NCI-H128 (cell line): ENCODE results near the gene ID4.

Experiments
- DNase-seq: peaks from one replicate; lab custom pipeline; 2025; ENCODE audit not compliant: unreplicated experiment; lab: John Stamatoyannopoulos, UW

Gene ID4, protein sequence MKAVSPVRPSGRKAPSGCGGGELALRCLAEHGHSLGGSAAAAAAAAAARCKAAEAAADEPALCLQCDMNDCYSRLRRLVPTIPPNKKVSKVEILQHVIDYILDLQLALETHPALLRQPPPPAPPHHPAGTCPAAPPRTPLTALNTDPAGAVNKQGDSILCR

DNA sequence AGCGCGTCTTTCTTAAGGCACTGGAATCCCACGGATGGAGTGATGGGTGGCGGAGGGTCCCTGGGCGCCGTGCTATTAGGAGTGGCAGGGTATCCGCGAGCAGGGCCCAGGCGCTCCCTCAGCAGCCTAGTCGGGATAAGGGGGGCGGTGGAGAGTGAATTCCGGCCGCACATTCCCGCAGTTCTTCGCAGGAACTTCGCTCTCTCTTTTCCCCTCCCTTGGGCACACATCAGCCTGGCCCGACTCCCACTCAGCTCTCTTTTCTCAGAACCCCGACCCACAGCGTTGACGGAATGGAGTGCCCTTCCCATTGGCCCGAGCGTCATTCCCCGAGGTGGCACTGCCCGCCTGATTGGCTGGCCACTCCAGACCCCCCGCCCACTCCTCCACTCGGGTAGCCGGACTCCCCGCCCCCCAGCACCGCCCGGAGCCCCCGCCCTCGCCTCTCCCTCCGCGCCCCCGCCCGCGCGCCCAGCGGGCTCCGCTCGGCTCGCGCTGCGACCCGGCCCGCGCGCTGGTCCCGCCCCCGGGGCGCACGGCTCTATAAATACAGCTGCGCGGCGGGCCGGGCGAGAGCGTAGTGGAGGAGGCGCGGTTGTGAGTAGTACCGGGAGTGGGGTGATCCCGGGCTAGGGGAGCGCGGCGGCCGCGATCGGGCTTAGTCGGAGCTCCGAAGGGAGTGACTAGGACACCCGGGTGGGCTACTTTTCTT lies at the start of gene ID4:
TSS of gene ID4 (plus strand) at position 572 of the 712 bp plus-strand sequence. CDS start 385 bp downstream, outside the sequence.
- peak; percentile 41 for DNase-seq

DNA sequence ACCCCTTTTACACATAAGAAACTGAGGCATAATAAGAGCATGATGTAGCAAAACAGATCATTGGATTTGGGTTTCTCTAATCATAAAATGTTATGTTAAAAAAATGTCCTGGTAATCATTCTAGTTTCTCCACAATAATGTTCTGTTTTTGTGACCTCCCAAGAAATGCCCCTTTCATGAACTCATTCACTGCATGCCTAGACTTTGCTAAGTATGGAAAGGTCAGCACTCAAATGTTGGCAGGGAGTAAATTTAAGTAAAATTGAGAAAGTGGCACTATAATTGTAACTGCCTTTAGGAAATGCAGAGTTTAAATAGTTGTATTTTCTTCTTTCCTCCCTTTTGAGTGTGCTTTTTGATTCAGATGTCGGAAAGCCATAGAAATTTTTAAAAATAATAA lies 48.5 kb upstream of the ID4 start:
- no peak for DNase-seq

DNA sequence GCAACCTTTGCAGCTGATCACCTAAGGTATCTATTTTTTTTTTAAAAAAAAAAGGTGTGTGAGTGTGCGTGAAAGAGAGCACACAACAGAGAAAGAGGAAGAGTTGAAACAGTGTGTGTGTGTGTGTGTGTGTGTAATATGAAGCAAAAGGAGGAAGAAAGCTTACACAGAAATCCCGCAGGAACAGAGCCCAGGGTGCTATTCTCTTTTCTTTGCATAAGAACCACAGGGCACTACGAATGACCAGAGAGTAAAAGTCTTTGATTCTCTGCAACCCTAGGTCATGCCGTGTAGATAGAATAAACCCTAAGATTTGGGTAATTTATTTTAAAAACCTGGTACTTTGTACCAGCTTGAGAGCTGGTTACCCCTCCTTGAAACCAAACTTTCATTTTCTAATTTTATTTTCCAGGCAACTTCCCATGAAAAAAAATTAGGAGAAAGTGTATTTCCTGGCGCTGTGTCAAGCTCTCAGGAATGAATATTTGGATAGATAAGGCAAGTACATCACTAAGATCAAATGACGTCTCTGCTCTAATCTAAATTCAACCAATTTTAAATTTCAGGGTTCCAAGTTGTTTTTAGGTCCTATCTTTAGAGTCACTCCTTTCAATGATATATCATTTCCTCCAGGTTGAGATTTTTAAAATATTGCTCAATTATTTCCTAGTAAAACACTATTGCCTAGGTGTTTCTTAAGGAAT lies 47.9 kb upstream of the ID4 start:
- DNase-seq, result no peak

DNA sequence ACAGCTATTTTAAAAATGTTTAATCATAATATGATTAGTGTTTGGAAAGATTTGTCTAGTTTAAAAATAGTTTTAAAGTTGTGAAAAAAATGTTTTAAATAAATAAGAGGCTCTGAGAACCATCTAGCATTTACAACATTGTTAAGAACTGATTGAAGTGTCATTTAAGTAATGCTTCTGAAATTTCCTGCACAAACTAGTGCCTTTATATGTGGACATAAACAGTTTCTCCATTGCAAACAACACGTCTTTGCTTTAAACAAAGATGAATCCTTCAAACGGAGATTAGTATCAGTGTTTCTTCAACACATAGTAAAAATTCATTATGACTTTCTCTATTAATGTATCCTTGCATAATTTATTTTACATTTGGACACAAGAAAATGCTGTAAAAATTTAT lies 45.9 kb upstream of the ID4 start:
- no peak for DNase-seq

DNA sequence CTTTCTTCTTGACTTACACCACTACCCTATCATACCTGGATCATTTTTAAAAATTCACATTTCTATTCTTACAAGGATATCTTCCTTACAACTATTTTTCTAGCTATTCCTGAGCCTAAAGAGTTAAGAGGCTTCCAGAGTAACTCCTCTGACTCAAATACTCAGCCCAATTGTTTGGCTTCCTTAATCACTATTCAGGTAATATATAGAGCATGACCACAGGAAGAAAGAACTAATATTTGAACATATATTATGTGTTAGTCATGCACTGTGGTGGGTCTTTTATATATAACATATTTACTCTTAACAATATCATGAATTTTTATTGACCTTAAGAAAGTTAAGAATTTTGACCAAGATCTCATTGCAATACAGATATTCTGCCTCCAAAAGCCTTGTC lies 42.0 kb upstream of the ID4 start:
- DNase-seq, result no peak

DNA sequence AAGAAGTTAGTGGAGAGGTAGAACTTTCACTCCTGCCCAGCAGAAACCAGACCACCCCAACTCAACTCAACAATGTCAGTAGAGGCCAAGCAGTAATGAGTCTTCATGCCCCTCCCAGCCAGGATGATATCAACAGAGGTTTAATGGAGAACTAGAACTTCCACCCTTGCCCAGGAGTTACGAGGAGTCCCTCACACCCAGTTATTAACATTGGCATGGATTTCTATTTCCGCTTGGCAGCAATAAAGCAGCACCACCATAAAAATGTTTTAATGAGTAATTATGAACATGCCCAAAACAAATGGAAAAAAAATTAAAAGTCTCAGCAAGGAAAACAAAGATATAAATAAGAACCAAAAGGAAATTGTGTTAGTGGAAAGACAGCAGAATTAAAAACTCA lies 40.7 kb upstream of the ID4 start:
- no peak for DNase-seq

DNA sequence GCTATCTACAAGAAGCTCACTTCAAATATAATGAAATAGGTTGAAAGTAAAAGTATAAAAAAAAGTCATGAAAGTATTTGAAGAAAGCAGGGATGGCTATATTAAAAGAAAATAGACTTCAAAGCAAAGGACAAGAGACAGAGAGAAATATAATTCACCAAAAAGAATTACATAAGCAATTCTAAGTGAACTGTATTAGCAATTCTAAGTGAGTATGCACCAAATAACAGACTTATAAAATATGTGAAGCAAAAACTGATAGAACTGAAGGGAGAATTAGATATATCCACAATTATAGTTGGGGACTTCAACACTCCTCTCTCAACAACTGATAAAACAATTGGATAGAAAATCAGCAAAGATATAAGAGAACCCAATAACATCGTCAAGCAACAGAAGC lies 38.8 kb upstream of the ID4 start:
- DNase-seq, result no peak

DNA sequence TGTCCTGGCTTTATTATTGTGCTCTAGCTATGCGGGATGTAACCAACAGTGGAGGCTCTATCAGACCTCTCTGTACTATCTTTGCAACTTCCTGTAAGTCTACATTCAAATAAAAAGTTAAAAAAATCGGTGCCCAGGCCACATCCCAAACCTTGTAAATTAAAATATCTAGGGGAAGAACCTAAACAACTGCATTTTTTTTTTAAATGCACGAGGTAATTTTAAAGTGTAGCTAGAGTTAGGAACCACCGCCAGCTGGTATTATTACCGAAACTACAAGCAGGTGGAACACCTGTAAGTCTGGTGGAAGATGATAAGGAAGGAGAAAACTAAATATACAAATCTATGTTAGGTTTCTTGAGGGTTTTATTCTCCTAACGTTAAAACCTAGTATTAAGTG lies 34.5 kb upstream of the ID4 start:
- DNase-seq, result no peak

DNA sequence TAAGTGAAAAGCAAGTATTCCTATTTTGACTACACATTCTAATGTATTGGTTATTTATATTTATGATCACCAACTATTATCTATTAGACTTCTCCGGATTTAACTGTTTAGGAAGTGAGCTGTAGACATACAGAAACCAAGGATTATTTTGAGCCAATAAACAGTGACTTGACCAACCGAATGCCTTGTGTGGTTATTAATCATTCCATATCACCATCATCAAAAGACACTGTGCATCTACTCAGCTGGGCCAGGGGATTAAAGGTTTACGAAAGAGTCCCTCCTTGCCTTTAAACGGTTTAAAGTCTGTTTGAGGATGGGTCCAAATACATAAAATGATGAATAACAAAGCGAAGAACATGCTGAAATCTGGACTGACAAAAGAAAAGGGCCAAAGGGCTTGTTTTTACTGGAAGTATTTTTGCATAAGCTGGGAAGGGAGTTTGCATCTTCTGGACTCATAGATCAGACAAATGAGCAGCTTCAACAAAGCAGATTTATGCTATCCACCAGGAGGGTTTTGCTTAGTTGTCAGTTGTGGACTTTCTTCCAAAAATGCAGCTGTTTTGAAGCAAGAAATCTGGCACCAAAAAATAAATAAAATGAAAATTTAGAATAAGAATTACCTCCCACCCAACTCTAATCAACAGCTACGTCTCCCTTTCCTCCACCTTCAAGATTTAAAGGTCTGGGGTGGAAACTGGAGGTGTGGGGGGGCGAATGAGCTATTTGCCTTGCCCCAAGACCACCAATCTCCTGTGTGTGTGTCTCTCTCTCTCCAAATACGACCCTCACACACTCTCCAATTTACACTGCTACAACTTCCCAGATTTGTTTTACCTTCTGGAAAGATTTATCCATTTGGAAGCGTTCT lies 33.6 kb upstream of the ID4 start:
- no peak for DNase-seq

DNA sequence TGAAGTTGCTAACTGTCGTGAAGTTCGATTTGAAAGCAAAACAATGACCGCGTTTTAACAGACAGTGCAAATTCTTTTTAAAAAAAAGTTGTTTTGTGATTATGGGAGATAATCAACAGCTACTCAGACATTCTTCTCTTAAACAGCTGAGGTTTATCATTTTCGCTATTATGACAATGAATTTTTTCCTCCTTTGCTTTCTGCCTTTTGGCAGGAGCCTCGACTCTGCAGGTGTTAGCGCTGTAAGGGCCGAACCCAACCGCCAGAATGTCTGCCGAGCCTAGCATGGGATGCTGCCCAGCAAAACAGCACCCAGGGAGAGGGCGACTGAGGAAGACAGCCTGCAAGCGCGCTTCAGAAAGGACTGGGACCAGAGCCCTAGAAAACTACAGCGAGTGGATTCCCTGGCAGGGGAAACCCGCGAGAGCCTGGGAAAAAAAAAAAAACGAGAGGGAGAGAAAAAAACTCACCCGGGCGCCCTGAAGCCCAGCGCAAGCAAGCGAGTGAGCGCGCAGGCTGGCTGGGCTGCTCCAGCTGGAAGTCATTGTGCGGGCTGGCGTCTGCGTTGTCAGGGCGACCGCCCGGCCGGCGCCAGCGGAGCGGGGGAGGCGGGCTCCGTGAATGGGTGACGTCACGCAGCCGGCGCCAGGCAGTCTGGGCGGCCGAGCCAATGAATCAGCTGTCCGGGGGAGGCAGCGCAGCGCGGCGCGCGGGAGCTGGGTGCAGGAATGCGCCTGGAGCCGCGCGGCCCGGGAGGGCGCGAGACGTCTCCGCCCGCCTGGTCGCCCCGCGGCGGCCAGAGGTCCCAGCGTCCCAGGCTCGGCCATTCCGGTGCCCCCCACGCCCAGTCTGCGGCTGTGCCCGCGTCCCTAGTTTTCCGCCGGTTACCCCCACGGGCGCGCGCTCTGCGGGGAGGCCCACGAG lies 32.7 kb upstream of the ID4 start:
- DNase-seq, result peak; percentile 87

DNA sequence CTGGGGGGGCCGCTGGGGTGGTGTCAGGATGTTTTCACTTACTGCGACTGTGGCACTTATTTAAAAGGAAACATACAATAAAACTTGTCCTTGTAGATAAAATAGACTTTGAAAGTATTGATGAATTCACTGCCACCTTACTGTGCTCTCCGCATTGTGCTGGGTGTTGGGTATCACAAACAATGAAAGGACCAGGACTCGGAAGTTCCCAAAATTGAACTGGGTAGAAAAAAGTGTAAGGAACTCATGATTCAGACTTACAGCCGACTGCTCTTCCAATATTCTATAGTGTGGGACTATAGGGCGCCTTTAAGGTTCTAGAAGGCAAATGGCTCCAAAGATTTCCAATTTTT lies 32.1 kb upstream of the ID4 start:
- no peak for DNase-seq

DNA sequence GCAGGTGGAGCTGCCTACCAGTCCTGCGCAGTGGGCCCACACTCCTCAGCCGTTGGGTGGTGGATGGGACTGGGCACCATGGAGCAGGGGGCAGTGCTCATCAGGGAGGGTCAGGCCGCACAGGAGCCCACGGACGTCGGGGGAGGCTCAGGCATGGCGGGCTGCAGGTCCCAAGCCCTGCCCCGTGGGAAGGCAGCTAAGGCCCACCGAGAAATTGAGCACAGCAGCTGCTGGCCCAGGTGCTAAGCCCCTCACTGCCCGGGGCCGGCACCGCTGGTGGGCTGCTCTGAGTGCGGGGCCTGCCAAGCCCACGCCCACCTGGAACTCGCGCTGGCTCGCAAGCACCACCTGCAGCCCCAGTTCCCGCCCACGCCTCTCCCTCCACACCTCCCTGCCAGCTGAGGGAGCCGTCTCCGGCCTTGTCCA lies 30.2 kb upstream of the ID4 start:
- DNase-seq, result no peak

DNA sequence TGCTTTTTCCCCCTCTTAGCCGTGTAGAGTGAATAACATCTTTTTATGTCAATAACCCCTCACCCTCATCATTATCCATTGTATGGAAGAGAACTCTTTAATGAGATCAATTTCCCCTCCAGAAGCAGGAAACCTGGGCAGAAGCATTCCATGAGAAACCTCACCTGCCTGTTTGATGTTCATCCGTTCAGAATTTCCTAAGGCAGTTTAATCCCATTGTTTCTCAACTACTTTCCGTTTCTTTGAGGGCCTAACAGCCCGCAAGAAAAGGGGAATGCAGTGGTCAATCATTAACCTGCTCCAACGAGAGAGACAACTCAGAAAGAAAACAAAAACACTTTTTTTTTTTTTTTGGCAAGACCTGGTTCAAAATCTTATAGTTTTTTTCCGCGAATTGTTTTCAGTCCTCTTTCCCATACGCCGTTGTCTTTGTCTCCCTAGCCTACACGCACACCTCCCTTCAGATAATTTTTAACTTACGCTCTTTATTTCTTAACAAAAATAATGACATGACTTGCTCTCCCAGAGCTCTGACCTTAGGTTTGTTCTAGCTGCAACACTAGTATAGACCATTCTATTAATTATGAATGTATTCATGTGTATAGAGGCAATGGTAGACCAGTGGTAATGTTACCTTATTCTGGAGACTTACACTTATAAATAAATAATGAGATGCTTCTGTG lies 25.6 kb upstream of the ID4 start:
- no peak for DNase-seq

DNA sequence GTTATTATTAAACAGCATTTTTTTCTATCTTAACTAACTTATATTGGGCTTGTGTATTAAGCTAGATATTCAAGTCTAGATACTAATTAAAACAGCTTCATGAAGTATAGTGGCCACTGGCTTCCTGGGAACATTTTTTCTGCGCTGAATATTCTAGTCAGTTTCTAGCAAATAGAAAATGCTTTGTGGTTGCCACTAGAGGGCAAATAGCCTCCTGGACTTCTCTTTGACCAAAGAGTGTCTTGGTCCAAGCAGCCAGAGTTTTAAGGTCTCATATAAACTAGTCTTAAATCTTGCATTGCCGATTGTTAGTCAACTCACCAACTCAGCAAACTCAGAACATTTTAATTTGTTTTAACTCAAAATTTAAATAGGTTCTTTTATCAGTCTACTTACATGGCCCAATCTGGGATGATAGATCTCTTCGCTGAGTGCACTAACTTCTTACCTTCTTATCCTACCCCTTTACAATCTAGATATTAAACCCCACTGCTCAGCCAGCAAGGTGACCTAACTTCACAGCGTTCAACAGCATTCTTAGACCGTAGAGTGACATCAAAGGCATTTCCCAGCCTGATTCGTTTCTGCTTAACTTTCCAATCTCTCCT lies 24.6 kb upstream of the ID4 start:
- no peak for DNase-seq

DNA sequence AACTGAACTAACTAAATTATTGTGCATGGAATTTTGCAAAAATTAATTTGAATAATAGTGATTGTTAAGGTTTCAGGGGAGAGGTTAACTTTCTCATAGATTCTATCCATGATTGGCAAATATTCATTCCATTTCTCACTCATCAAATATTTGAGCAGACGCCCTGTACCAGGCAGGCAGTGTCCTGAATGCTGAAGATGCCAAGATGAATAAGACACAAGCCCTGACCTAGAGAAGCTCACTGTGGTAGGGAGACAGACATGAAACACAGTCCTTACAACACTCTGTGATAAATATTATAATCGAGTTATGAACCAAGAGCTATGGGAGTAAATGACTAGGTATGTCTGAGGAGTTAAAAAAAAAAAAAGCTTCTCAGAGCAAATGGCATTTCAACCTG lies 18.4 kb upstream of the ID4 start:
- no peak for DNase-seq

DNA sequence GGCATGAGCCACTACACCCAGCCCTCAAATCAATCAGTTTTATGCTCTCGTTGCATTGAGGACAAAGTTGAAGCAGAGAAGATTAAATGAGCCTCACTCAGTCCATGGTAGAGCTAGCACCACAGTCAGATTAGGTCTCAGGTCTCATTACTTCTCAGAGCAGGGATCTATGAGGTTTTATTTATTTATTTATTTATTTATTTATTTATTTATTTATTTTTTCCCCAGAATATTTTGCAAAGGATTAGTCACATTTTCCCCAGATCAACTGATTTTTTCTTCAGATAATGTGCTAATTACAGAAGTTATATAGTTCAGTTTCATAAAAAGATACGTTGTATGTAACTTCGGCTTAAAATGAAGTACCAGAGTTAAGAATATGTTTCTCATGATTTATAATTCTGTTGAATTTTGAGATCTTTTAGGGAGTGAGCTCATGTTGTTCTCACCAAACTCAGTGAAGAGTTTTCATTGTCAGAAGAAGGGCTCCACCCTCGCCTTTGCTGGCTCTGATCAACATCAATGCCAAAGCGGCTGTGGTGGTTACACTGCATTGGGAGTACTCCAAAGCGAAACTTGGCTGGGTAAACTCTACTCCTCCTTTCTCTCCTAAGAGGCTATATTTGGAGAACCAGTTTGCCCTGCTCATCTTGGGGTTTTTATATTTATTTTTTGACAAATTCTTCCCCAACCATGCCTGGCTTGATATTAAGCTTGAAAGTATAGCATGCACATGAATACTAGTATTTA lies 12.9 kb upstream of the ID4 start:
- no peak for DNase-seq

DNA sequence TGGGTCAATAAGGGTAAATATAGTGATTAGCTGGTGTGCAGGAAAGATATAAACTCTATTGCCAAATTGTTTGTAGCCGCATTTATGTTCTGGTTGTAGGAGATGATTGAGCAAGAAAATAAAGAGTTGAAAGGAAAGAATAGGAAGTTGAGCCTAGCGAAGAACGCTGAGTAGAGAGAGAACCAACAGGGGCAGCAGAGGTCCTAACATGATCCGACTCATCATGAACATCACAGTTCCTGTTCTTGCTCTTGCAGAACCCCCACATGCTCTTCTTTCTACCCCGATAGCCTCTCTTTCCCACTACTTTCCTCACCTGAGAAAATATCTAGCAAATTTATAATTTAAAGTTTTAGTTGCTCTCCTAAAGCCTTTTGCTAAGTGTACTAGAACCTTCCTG lies 9.9 kb upstream of the ID4 start:
- no peak for DNase-seq

DNA sequence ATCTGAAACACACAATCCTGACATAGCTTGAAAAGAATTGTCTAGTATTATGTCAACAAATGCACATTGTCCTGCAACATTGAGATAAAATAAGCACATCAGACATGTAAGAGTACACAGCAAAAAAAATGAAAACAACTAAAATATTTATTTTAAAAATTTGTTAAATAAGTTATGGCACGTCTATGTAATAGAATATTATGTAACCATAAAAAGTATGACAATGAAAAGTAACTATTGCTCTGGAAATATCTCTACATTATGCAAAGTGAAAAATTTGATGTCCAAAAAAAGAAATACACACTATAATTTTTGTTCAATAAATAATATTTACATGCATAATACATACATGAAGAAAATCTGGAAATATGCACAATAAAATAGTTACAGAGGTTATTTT lies 9.3 kb upstream of the ID4 start:
- no peak for DNase-seq

DNA sequence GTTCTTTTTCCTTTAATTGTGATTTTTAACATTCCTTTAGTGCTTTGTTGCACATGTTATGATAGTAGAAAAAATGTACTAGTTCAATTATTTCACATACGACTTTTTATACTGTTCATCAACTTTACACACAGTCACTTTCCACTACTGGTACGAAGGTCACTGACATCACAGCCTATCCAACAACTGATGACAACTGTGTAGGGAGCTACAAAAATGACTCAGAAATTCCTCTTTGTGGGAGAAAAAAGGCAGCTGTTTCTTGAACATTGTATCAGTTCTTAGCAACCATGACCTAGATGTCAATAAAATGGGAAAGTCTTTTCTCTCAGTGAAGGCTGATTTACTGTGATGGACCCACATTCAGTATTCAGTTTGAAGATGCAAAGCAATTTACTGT lies 7.0 kb upstream of the ID4 start:
- DNase-seq, result no peak
